GM18861 (cell line): Measurements from ENCODE around the gene WWOX.

Experiments
- ATAC-seq: cut with Tn5 transposase; IDR thresholded peaks from one replicate; pipeline ENCODE4 v1.9.1; 2021; ENCODE audit not compliant: unreplicated experiment

WWOX gene

DNA sequence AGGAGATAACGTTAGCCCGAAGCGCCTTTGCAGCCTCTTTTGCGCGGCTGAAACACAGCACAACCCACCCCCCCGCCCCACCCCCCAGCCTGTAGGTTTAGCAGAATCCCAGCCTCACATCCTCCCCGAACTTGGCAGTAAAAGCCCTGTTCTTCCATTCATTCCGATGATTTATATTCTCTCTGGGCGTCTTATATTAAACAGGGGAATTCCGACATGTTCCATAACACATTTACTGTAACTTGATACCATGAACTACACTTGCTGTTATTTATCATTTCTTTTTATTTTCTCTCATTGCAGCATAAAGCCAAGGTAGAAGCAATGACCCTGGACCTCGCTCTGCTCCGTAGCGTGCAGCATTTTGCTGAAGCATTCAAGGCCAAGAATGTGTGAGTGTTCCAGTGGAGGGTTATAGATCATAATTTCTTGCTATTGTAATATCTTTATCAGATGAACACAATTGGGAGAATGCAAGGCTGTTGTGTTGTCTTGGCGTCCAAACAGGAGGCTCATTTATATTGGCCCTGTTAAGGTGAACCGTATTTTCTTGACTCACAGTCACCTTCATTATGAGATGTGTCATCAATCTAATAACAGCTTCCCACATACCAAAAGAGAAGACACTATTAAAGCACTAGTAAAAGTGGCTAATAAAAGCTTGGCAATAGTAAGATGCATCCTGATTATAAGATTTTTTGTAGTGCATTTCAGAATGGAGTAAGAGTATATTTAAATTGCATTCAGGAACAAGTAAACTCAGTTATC lies 287.3 kb downstream of the WWOX start:
- no peak for ATAC-seq

DNA sequence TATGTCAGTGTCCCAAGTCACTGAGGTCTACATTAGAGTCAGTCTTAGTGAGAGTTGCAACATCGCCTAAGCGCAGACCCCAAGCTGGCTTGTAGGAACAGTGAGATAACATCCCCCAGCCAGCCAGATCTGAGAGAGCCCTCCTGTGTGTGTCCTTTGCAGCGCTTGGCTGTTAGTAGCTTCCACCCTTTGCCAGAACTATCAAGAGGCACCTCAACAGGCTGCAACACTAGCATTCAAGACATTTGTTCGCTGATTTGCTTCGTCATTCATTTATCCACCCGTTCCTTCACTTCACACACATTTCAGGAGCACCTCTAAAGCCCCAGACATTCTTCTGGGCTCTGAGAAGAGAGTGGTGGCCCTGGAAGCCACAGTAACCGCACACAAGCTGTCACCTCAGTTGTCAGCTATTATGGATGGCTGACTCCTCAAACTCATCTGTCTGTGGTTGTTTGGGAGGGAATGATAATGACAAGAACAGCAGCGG lies 289.6 kb downstream of the WWOX start:
- no peak for ATAC-seq

DNA sequence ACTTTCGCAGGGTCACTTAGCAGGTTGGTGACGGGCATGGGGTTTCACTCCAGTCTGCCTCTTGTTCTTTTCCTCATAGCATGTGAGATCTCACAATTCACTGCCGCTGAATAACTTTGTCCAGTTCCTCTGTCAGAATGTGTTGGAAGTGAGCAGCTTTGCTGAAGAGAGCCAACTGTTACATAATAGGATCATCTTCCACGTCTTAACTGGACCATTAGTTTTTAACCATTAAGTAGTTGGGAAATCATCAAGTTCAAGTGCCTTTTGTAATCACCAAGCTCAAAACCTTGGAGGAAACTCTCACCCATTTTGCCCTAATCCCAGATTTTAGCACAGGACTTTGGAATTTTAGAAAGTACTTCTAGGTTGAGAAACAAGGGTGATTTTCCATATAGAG lies 290.6 kb downstream of the WWOX start:
- ATAC-seq = no peak

DNA sequence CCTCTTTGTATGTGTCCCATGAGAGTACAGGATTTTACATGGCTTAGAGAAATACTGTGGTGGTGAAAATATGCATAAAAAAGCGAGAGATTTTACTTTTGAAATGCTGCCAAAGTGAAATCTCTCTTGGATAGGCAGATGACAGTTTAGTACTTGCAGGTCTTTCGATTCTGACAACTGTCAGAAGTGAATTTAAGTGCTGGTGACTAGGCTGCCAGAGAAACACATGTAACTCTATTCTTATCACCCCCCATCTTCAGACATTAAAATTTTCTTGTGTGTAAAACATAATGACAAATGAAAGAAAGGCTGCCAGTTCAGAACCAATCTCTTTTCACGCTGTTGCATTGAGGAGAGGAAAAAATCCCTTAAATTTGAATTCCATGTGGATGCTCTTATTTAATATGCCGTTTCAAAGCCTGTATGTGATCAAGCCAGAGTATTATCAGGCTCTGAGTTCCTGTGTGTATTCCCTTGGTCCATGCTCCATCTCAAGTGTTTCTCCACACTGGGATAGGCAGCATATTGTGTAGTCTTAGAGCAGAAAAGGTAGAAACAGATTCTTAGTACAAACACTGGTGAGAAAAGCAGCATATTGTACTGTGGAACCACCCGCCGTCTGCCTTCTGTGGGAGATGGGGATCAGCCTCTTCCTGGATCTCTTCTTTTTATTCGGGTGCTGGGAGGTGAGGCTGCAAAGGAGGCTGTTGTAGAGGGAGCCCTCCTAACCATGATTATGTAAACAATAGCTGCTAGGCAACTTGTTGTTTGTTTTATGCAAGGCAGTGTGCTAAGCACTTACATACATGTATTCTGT lies 291.3 kb downstream of the WWOX start:
- ATAC-seq = no peak

DNA sequence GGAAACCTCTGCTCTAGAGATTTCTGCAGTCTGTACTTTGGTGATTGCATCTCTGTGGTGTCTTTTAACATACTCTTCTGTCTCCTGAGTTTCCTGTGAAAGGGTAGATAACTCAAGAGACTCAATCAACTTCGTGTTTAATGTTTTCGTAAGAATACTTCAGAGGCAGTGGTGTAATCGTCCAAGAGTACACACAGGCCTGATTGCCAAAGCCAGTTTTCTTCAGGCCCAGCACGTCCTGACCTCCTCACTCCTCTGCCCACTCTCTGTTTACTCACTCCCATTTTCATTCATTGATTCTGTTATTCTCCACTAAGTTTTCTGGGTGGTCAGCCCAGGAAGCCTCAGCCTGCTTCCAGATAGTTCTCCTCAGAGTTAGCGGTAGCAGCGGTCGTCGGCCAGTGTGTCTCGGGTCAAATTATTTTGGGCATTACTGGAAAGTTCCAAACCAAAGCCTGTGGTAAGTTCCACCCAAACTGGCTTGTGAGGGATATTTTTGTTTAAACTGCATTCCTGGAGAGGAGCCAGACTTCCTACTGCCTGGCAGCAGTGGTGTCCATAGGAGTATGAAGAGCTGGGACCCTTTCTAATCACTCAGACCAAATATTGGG lies 293.2 kb downstream of the WWOX start:
- no peak for ATAC-seq

DNA sequence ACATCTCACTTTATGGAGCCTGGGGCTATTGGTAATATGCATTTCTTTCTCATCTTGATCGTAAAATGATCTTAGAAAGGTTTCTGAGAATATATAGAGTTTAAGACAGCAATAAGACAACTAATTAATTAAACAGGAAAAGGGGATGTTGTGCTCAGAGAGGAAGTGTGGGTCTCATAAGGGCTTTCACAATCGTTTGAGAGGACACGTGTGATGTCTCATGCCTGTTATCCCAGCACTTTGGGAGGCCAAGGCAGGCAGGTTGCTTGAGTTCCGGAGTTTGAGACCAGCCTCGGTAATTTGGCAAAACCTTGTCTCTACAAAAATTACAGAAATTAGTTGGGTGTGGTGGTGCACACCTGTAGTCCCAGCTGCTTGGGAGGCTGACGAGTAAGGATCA lies 295.6 kb downstream of the WWOX start:
- no peak for ATAC-seq

DNA sequence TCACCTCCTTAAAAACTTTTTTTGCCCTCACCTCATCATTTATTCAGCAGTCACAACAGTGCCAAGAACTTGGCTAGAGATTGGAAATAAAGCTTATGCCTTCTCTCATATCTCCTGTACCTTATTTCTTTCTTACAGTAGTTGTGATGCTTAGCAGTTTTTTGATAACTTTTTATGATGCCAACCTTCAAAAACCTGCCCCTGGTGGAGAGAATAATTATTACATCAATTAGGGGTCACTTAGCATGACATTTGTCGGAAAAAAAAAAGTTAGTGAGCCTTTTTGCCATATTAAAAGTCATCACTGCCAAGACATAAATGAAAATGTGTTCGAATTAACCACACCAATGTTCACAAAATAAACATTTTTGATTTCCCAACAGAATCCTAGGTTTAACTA lies 296.6 kb downstream of the WWOX start:
- ATAC-seq = no peak

DNA sequence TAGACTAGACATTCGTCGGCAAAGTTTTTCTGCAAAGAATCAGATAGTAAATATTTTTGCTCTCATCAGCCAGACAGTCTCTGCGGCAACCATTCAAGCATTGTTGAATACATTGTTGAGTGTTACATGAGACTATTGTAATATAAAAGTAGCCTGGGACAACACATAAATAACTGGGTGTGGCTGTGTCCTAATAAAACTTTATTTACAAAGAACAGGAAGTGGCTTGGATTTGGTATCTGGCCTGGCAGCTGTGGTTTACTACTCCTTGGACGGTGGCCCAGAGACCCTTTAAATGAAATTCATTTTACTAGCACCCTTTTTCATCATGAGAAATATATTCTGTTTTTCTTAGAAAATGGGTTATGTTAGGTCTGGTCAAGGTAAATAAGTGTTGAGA lies 297.2 kb downstream of the WWOX start:
- no peak for ATAC-seq

DNA sequence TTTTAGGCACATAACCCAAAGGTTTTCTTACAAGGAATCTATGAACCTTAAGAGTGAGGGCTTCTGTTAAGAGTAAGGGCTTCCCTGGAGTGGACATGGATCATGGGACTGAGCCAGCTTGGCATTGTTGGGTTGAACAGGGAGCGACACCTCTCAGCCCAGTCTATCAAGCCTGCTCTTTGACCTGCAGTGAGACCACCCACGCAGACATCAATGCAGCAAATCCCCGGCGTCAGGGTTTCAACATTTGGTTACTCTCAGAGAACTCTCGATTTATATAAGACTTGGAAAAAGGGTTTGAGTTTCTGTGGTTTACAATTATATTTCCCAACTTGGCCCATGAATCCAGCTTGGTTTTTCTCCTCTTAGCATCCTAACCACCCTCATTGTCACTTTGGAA lies 299.9 kb downstream of the WWOX start:
- no peak for ATAC-seq

DNA sequence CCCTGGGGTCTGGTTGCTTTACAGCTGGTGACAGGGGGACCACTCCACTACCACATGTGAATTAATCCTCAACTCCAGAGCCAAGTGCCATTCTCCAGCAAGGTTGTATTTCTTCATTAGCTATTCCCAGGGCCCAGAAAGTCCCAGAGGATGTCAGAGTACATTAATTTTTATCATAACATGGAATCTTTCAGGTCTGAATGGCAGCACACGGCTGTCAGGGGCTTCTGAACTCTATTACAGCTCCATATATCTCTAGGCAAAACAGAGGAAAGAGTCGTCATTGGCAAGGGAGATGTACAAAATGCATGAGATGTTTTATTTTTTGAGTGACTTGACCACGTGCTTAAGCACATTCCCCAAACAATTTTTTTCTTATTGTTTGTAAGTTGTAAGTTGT lies 303.4 kb downstream of the WWOX start:
- no peak for ATAC-seq

DNA sequence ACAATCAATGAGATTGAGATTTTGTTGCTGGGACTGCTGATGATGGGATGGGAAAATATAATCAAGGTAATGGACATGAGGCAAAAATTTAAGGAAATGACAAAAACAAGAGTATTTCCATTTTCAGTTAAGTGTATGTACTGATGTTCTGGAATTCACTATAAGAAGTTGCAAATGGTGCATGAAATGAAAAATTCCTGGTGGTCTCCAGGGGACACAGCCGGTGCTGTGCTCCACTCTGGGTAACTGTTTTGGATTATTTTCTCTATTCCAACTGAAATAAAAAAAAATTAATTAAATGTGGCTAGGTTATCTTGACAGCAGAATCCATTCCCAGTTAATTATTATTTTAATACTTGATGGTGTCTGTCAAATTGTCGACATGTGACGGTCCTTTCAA lies 305.6 kb downstream of the WWOX start:
- no peak for ATAC-seq

DNA sequence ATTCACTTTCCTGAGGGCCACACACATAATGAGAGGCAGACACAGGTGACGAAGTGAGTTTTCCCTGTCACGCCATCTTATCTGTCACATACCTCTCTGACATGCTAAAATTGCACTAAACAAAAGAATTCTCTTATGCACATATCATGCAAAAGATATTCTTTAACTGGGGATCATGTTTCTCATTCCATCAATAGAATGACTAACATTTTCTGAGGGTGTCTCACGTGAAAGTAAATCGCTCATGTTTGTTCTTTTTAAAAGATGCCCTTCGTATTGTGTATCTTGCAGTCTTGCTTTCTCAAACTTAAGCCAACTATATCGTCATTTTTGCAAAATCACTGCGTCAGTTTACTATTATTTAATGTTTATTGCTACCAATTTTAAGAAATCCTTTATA lies 306.4 kb downstream of the WWOX start:
- no peak for ATAC-seq

DNA sequence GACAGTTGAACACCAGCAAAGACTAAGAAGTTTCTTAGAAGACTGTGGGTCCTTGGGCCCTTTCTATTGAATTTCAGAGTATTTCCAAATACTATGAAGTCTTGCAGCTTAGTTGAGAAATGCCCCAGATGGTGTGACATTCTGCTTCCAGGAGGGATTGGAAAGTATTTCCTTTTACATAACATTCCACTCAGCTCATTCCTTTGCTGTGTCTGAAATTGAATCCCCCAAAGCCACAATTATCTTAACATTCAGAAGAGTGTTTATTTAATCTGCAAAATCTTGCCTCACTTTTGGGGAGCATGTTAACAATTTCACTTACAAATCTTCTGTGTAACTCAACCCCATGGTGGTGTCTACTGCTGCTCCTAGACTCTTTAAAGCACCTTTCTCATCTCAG lies 307.7 kb downstream of the WWOX start:
- no peak for ATAC-seq

DNA sequence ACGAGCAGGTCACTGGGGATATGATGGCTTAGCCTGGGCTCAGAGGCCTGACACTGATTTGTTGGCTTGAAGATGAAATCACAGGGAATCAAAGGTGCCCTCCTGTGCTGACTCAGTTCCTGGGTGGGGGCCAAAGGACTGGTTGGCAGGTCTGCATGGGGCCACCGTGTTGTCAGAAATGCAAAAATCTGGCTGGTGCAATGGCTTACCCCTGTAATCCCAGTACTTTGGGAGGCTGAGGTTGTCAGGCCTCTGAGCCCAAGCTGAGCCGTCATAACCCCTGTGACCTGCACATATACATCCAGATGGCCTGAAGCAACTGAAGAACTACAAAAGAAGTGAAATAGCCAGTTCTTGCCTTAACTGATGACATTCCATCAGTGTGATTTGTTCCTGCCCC lies 314.2 kb downstream of the WWOX start:
- no peak for ATAC-seq

DNA sequence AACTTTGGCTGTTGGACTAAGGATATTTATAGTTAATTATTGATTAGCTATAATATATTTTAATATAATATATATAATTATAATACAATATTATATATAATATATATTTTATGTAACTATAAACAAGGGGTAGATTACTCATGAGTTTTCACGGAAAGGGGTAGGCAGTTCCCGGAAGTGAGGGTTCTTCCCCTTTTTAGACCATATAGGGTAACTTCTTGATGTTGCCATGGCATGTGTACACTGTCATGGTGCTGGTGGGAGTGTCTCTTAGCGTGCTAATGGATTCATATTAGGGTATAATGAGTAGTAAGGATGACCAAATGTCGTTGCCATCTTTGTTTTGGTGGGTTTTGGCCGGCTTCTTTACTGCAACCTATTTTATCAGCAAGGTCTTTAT lies 315.6 kb downstream of the WWOX start:
- ATAC-seq = no peak

DNA sequence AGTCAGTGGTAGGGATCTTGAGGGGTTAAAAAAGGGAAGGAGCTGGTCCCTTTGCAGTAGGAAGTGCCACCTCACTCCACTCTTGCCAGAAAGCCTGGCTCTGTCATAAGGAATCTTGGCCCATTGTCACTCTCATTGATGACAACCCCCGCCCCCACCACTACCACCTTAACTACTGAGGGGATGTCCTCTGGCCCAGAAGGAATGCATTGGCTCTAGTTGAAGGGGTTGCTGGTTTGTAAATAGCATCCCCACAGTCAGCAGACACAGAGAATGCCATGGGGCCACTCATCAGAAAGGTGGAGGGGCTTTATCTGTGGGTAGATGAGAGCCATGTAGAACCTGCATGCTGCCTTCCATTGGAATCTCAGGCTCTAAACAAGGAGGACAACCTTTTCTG lies 316.2 kb downstream of the WWOX start:
- no peak for ATAC-seq

DNA sequence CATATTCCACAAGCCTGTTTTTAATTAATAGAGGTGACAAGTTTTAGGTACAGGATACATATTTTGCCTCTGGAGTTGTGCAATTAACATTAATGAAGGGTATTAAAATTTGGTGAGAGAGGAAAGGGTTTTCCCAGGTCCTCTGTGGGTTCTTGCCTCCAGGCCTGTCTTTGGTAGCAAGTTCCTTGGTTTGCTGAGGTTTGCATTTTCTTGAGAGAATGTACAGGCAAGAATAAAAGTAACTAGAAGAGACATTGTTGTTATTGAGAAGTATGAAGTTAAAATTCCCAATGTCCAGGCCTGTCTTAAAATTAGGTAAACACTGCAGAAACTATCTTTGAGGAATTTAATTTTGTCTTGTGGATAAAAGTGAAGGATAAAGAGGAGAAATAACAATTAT lies 316.9 kb downstream of the WWOX start:
- ATAC-seq = no peak

DNA sequence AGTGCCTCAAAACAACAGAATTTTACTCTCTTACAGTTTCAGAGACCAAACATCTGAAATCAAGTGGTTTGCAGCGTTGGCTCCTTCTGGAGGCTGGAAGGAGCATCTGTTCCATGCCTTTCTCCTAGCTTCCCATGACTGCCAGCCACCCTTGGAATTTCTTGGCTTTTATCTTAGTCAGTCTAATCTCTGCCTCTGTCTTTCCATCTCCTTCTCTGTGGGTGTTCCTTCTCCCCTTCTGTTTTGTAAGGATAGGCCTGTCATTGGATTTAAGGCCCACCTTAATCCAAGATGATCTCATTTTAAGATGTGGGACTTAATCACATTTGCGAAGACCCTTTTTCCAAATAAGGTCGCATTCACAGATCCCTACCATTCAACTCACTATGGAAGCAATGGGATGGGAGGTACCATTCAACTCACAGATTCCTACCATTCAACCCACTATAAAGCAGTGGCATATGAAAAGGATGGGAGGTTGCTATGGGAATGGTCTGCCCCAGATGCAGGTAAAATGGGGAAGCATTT lies 321.8 kb downstream of the WWOX start:
- no peak for ATAC-seq

DNA sequence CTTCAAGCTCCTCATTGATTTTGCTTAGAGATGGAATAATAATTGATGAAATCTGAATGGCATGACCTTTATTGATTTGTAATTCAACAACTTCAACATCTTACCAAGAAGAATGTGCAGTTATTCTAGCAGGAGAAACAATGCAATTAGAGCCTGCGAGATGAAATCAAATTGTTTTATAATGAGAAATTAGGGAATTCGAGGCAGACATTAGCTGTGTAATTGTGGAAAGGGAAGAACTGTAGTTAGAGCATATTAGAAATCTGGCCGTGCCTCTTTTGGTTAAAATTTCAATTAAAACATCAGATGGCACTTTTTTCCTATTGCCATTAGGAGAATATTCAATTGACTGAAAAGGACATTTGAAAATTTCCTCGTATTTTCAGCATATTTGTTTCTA lies 325.8 kb downstream of the WWOX start:
- ATAC-seq = no peak

DNA sequence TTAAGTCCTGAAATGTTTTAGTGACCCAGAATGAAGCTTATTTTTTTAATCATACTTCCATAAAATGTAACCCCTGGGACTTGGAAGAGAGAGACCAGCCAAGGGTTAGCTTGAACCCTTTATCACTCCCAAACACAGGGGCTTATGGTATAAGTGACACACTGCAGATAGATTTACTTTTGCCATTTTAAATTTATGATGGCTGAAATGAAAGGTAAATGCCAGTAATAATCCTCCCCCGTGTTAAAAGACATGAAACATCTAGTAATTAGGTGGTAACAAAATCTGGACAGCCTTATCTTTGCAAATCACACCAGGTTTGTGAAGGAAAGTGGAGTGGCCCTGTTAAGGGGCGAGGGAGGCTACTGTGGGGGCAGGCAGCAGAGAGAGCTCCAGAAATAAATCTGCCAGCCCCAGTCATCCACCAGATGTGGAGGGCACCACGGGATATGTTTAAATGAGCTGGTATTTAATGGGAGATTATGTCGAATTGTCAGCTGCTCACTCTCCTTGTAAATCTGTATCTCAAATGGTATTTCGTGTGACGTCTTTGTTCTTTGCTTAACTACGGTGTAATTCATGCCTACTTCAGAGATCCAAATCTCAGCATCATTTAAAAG lies 326.5 kb downstream of the WWOX start:
- ATAC-seq = no peak

DNA sequence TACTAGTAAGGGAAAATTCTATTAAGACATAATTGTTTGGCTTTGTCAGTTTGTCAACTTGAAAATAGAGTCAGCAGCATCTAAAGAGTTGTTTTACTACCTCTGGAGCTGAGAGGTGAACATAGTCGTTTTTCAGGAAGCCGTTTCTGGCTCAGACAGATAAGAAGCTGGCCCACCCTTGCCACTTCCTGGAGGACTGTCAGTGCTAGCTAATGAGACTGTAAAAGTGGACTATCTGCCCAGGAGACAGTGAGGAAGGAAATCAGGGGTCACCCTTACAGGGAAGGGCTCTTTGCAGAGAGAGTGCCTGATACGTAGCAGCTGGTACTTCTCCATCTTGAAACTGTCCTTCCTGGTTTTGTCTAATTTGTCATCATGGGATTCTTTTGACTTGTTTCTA lies 328.7 kb downstream of the WWOX start:
- no peak for ATAC-seq
